GM19468 (cell line): ENCODE data around the gene CXorf38.

ENCODE experiments used
- ATAC-seq: cut with Tn5 transposase; IDR thresholded peaks from one replicate; pipeline ENCODE4 v1.9.1; 2021; ENCODE audit warnings: mild to moderate bottlenecking, moderate library complexity, moderate number of reproducible peaks; ENCODE audit not compliant: unreplicated experiment; ENCODE audit errors: extremely low read depth

The CXorf38 gene

DNA sequence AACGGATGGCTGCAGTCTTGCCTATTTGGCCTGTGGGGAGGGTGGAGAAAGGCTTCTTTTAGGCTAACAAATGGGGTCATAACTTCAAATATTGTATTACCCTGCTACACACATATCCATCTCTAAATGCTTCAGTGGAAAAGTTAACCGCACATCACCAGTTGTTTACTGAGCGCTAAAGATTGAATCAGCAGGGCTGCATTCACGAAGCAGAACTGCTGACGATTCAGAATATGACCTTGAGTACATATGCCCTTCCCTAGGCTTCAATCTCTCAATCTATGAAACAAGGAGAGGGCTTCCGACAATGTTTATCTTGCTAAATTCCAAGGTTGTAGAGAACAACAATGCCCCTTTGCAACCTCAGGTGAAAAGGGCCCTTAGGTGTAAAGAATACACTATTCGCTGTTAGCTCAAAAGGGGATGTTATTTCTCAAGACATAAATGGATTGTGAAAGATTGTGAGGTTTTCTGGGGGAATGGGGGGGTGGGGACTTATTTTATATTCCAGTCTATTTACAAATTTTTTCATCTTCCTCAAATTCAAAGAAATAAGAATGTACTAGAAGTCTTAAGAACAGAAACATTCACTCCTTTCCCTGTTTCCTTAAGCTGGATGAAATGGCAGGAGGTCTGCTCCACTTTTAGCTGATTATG, 69.2 kb downstream of the CXorf38 start:
- no peak for ATAC-seq
